GM19324 (cell line): ENCODE results near the gene CCDC141.
A peak's percentile ranks its signal among the peaks of the same experiment; 100 is the strongest.
"Not testable (repeated sequence)": the region's sequence is repeated elsewhere in the genome, so short reads cannot be mapped to it uniquely, and the experiment has no call there.

Source experiments
- ATAC-seq: cut with Tn5 transposase; IDR thresholded peaks from one replicate; pipeline ENCODE4 v1.9.1; 2021; ENCODE audit warnings: mild to moderate bottlenecking, moderate library complexity; ENCODE audit not compliant: unreplicated experiment, low FRiP score

CCDC141 gene, protein sequence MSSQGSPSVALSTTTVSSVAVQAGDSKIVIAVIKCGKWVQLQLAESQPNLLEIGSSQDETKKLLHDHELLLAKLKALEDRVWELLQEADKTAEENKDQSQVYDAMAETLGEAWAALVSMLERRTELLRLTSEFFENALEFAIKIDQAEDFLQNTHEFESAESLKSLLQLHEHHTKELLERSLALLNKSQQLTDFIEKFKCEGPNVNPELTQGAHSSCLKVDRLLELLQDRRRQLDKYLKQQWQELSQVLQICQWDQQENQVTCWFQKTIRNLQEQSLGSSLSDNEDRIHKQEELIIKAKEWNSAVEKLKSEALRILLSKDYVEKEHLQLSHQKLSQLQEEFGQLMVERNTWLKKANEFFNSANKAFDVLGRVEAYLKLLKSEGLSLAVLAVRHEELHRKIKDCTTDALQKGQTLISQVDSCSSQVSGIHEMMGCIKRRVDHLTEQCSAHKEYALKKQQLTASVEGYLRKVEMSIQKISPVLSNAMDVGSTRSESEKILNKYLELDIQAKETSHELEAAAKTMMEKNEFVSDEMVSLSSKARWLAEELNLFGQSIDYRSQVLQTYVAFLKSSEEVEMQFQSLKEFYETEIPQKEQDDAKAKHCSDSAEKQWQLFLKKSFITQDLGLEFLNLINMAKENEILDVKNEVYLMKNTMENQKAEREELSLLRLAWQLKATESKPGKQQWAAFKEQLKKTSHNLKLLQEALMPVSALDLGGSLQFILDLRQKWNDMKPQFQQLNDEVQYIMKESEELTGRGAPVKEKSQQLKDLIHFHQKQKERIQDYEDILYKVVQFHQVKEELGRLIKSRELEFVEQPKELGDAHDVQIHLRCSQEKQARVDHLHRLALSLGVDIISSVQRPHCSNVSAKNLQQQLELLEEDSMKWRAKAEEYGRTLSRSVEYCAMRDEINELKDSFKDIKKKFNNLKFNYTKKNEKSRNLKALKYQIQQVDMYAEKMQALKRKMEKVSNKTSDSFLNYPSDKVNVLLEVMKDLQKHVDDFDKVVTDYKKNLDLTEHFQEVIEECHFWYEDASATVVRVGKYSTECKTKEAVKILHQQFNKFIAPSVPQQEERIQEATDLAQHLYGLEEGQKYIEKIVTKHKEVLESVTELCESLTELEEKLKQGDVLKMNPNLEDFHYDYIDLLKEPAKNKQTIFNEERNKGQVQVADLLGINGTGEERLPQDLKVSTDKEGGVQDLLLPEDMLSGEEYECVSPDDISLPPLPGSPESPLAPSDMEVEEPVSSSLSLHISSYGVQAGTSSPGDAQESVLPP (N-terminal part only)

DNA sequence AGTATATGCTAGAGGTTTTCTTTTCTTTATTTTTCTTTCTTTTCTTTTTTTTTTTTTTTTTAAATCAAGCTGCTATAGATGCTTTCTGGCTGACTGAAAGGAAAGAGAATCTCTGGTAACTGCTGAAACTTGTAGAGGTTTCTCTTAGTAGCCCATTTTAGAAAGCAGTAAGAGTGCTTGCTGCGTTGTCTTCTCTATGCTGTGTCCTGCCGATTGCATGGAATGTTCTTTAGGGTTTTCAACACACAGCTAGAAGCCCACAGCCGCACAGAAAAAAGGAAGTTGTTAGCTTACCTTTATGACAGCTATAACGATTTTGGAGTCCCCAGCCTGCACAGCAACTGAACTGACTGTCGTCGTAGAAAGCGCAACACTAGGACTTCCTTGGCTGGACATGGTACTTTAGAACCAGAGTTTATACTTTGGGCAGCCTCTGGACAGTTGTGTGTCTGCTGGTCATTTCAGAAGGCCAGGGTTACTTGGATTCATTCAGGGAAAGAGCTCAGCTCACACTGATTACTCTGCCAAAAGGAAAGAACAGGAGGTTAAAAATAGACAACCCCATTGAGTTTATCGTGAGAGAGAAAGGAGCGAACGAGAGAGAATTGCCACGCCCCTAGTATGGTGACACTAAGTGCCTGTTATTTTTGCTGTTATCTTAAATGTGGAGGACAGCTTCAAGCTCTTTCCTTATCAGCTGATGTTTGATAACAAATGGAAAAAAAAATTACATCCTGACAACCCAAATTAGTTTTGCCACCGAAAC is at the start of gene CCDC141:
CCDC141 (minus strand) TSS at position 592 of the 766 bp plus-strand sequence; CDS start at position 396, 196 bp downstream.
- ATAC-seq, result peak; percentile 66

DNA sequence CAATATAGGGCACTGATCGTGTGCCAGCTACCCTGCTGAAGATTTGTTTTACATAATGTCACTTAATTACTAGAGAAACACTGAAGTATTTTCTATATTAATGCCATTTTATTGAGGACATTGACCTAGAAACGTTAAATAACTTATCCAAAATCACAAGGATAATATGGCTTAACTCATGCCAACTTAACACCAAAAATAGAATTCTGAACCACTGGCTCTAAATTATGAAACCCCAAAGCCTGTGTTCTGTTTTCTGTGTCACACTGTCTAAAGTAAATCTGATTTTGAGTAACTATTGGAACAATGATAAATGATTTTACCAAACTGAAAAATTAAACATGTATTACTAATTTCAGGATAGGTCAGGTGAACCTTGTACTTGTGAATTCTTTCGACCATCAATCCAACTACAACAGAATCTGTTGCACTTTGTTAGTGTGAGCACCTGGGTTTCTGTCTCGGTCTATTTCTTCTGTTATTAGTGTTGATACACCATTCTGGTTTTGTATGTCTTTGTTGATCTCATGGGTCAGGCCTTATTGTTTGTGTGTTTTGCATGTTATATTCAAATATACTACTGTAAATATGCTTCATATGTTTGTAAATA is 48.2 kb upstream of the CCDC141 start:
- ATAC-seq, result no peak

DNA sequence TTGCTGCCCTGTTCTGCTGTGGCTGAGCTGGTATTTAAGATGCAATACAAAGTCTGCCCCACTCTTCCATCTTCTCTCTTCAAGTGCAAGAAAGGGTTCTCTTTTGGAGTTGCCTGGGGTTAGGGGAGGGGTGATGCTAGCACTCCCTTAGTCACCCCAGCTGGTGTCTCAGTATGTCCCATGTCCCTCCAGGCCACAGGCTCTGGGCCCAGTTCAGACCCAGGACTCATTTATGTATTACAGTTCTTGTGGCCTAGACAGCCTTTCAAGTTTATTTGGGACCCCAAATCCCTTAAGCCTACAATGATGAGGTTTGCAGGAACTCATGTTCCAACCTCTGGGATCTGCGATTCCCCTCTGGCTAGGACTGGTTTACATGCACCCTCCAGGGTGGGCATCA is 47.2 kb upstream of the CCDC141 start:
- ATAC-seq, result no peak

DNA sequence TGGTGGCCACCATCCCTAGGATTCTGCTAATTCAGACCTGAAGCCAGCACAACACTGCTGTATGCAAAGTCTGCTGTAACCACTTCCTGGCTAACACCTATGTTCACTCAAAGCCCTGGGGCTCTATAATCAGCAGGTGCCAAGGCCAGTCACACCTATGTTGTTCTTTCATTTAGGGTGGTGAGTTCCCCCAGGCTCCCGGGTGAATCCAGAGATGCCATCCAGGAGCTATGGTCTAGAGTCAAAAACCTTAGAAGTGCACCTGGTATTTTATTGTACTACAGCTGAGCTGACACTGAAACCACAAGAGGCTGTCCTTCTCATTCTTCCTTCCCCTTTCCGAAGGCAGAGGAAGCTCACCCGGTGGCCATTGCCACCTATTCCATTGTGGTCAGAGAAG is 46.2 kb upstream of the CCDC141 start:
- peak; percentile 100 for ATAC-seq

DNA sequence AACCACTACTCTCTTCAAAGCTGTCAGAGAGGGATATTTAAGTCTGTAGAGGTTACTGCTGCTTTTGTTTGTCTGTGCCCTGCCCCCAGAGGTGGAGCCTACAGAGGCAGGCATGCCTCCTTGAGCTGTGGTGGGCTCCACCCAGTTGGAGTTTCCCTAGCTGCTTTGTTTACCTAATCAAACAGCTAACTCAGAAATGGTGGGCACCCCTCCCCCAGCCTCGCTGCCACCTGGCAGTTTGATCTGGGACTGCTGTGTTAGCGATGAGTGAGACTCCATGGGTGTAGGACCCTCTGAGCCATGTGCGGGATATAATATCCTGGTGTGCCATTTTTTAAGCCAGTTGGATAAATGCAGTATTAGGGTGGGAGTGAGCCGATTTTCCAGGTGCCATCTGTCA is 43.0 kb upstream of the CCDC141 start:
- ATAC-seq, result not testable (repeated sequence)

DNA sequence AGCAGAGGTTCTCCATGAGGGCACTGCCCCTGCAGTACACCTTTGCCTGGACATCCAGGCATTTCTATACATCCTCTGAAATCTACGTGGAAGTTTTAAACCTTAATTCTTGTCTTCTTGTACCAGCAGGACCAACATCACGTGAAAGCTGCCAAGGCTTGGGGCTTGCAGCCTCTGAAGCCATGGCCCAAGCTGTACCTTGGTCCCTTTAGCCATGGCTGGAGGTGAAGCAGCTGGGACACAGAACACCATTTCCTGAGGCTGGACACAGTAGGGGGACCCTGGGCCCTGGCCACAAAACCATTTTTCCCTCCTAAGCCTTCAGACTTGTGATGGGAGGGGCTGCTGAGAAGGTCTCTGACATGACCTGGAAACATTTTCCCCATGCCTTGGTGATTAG is 32.8 kb upstream of the CCDC141 start:
- no peak for ATAC-seq

DNA sequence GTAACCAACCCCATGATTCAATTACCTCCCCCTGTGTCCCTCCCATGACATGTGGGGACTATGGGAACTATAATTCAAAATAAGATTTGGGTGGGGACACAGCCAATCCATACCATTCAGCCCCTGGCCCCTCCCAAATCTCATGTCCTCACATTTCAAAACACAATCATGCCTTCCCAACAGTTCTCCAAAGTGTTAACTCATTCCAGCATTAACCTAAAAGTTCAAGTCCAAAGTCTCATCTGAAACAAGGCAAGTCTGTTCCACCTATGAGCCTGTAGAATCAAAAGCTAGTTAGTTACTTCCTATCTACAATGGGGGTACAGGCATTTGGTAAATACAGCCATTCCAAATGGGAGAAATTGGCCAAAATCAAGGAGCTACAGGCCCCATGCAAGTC is 32.0 kb upstream of the CCDC141 start:
- ATAC-seq, result no peak

DNA sequence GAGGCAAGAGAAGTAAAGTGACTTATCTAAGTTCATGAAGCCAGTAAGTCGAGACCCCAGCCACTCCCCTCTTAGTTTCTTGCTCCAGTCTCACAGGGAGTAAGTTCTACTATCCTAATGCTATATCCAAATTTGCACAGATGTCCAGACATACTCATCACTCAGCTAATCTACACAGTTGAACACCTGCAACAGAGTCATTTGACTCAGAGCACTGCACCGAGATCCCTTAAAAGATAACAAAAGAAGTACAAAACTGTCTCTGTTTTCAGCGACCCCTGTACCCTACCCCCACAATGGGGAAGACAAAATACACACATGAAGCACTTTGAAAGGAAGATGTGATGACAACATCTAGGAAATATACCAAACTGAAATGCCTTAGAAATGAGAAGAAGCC is 22.6 kb upstream of the CCDC141 start:
- ATAC-seq, result no peak

DNA sequence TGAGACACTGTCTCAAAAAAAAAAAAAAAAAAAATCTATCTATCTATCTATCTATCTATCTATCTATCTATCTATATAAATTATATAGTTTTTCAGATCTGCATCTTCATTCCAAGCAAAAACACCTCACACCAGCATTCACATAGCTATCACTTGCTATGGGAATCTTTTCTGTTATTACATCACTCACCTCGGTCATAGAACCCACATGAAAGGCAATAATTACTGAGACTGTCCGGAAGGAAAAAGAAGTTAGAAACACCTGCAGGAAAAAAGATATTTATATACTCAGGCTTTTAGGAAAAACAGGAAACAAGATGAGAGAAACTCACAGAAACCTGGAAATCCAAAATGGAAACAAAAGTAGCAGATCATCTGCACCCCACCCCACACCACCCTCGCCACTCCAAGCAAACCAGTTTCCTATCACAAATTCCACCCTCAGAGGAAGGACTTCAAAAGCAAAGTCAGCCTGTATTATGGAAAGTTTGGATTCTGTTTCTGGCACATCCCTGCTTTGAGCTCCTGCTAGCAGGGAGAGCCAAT is 21.9 kb upstream of the CCDC141 start:
- no peak for ATAC-seq

DNA sequence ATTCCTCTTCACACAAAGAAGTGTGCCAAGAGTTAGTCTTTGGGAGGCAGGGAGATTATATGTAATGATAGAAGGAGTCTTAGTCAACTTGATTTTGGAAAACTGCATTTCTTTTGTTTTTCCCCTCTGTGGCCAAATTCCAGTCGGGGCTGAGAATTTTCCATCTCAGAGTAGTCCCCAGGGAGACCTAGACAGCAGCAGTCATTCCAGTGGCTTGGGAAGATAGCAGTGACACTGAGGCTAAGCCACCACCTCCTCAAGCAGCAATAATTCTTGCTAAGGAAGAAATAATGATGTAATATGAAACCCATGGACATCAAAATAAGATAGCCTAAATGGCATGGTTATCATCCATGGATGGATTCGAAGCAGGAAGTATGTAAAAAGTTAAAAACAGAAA is 21.0 kb upstream of the CCDC141 start:
- ATAC-seq, result no peak

DNA sequence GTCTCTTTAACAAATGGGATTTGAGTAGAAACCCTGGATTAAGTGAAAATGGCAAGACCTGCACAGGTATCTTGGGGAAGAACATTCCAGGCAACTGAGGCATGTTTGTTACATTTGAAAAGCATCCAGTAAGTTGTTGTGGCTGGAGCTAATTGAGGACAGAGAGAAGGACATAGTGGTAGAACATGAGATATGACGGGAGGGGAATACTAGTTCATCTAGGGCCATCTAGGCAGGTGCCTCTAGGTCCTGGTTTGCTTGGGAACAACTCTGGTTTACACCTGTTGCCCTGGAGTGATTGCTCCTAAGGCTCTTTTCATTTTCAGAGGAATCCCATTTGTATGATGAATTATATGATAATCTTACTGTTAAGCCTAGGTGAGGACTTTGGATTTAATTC is 19.7 kb upstream of the CCDC141 start:
- ATAC-seq, result no peak

DNA sequence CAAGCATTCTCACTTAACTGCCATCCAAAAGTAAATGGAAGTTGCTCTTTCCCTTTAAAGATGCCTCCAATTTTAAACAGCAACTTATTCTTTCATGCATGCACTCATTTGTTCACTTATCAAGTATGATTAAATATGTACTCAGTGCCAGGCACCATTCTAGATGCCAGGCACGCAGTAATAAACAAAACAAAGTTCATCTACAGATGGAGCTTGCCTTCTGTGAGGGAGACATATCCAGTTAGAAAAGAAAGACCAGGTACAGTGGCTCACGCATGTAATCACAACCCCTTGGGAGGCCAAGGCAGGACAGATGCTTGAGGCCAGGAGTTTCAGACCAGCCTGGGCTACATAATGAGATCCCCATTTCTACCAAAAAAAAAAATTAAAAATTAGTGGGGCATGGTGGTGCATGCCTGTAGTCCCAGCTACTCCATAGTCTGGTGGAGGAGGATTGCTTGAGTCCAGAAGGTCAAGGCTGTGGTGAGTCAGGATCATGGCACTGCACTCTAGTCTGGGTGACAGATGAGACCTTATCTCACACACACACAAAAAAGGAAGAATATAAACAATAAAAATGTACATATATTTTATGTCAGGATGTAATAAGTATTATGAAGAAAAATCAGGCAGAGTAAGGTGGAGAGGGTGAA is 19.2 kb upstream of the CCDC141 start:
- ATAC-seq, result no peak

DNA sequence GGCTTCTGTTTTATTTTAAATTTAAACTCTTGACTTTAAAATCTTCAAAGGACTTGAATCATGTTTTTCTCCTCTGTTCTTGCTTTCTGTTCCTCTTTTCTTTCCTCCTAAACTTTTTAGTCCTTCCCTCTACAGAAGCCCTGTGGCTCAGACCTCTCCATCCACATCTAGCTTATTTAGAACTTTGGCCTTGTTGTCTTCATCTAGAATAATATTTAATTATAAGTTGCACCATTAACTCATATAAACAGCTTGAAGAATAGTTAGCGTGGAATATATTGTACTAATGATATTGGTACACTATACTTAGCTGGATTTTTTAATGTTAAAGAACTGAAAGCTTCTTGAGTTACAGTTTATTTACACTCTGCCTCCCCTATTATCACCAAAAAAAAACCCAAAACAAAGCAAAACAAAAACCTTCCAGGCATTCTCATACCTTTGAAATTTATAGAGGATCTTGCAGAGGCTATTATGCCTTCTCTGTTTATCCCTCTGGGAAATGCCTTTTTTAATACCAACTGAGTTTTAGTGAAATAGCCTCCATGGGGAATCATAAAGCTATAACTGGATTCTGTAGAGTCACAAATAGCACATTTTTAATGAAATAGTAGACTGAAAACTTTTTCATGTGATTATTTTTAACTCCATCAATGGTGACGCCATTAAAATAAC is 9.2 kb upstream of the CCDC141 start:
- peak; percentile 66 for ATAC-seq

DNA sequence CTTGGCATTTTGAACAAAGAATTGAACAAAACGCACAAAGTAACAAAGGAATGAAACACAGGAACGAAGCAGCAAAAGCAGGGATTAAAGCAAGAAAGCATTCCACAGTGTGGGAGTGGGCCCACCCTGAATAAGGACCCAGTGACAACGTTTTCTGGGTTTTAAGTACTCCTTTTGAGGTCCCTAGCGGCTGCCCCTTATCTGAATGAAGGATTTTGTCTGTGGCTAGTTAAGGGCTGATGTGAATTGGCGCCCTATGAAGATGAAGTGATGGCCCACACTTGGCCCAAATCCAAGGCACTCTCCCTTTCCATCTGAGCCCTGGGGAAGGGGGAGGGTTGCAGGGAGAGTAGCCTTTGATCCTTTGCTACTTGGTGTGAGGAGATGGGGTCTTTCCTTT is 7.8 kb upstream of the CCDC141 start:
- no peak for ATAC-seq

DNA sequence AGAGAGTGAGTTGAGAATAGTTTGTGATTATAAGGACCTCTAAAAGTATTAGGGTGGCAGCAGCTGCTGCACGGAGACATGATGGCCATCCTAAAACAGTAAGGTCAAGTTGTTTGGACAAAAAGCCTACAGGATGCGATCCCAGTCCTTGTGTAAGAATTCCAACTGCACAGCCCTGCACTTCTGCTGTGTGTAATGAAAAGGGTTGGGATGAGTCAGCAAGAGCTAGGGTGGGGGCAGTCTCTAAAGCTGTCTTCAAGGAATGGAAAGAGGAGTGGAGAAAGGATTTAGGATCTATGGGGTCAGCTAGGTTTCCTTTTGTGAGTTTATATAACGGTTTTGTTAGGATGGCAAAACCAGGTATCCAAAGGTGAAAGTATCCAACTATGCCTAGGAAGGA is 3.6 kb upstream of the CCDC141 start:
- not testable (repeated sequence) for ATAC-seq

DNA sequence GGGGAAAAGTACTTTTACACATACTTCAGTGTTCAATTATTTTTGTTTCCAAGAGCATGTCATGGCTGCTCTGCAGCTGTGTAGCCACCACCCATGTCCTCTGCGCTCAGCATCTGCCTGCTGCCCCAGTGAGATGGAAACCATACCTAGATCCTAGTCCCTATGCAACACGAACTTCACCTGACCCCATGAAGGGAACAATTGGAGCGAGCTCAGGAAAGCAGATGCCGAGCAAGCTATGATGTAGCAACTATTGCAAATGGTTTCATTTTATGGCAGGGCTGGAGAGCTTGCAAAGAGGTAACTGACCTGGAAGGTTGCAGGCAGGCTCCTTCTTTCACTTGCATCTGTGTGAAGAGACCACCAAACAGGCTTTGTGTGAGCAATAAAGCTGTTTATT is 1.3 kb upstream of the CCDC141 start:
- no peak for ATAC-seq

DNA sequence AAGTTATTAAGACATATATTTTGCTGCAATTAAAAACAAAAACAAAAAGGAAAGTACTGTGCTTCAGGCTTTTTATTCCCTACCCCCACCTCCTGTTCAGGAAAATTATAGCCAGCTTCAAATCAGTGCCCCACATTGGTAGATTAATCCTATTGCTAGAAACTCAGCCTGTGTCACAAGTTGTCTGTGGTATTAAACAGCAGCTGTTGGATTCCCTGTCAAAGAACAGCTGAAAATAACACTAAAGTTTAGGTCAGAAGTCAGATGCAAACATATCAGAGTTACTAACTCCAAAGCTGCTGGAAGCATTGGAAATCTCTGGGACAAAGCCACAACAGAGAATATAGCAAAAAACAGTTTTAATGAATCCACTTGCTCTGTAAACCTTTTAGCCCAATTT is 818 bp upstream of the CCDC141 start:
- no peak for ATAC-seq

DNA sequence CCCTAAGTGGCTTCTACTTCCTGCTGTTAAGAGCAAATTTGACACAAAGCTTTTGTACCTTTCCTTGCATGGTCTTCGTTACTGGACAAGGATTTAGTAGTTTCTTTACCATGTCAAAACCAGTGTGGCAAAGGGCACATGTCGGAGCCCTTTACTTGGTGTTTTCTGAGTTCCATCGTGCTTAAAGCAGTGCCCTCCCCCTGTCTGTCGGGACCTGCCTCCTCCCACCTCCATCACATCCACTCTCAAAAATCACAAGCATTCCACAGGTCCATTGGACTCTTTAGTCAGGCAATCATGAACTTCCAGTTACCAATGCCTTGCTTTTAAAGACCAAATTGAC is 763 bp downstream of the CCDC141 start:
- peak; percentile 21 for ATAC-seq
